Ishikawa (cell line): ENCODE measurements around the gene CNTNAP5.

Source experiments
- EGR1 ChIP-seq: IDR thresholded peaks from 2 replicates; pipeline ENCODE4 v1.6.1; 2012
- MAX ChIP-seq: IDR thresholded peaks from 2 replicates; pipeline ENCODE4 v1.6.1; 2012
- NFIC ChIP-seq: IDR thresholded peaks from 2 replicates; pipeline ENCODE4 v1.6.1; 2012
- RAD21 ChIP-seq: IDR thresholded peaks from 2 replicates; pipeline ENCODE4 v1.6.1; 2012; ENCODE audit warnings: low read depth
- REST ChIP-seq: IDR thresholded peaks from 2 replicates; pipeline ENCODE4 v1.6.1; 2012; ENCODE audit warnings: low read depth, mild to moderate bottlenecking
- TAF1 ChIP-seq: IDR thresholded peaks from 2 replicates; pipeline ENCODE4 v1.6.1; 2012; ENCODE audit warnings: low read depth, mild to moderate bottlenecking
- TEAD4 ChIP-seq: IDR thresholded peaks from 2 replicates; pipeline ENCODE4 v1.6.1; 2012
- USF1 ChIP-seq: IDR thresholded peaks from 2 replicates; pipeline ENCODE4 v1.6.1; 2012
- YY1 ChIP-seq: IDR thresholded peaks from 2 replicates; pipeline ENCODE4 v1.6.1; 2012; ENCODE audit warnings: low read depth

- no peak for TF ChIP-seq TAF1
- no peak for TF ChIP-seq NFIC
- TF ChIP-seq YY1, result no peak
- no peak for TF ChIP-seq REST
- TF ChIP-seq USF1, result no peak
- no peak for TF ChIP-seq RAD21
- TF ChIP-seq TEAD4, result no peak
- TF ChIP-seq MAX, result no peak
- no peak for TF ChIP-seq EGR1
Measured at GRCh38 chr2:124104914-124105313, 79.8 kb downstream of the CNTNAP5 start.
